ENCODE measurements around the gene CCDC201.

DNA sequence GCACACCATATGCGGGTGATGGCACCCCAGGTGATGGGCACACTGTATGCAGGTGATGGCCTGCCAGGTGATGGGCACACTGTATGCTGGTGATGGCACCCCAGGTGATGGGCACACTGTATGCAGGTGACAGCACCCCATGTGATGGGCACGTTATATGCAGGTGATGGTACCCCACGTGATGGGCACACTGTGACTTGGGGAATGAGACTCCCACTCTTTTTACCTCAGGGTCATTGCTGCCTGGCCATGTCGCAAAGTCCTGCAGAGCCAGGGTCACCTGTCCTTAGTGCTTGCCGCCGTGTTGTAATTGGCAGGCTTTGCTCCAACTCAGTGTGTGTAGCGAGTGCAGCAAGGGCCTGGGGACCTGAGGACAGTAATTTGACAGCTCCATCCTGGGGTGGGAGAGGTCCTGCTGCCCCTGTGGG is 7.6 kb upstream of the CCDC201 start:
- TF ChIP-seq, protein P1, sequence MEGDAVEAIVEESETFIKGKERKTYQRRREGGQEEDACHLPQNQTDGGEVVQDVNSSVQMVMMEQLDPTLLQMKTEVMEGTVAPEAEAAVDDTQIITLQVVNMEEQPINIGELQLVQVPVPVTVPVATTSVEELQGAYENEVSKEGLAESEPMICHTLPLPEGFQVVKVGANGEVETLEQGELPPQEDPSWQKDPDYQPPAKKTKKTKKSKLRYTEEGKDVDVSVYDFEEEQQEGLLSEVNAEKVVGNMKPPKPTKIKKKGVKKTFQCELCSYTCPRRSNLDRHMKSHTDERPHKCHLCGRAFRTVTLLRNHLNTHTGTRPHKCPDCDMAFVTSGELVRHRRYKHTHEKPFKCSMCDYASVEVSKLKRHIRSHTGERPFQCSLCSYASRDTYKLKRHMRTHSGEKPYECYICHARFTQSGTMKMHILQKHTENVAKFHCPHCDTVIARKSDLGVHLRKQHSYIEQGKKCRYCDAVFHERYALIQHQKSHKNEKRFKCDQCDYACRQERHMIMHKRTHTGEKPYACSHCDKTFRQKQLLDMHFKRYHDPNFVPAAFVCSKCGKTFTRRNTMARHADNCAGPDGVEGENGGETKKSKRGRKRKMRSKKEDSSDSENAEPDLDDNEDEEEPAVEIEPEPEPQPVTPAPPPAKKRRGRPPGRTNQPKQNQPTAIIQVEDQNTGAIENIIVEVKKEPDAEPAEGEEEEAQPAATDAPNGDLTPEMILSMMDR (IDR thresholded peaks at IDR 0.05) = no peak
- TF ChIP-seq EP300 (IDR thresholded peaks at IDR 0.05) (no peak), POLR2AphosphoS5 (IDR thresholded peaks at IDR 0.05) (no peak), POLR2A (IDR thresholded peaks at IDR 0.05) (no peak)

Measured in sigmoid colon (tissue), 4 donors.